CD4-positive, CD25-positive, alpha-beta regulatory T cell (primary cell): ENCODE measurements around the gene DTYMK. TPM values are rescaled to one million over a fixed set of nuclear protein-coding genes. Genes with fewer than 3 reads are reported as not detected.

Experiments used
- ATAC-seq, 2 donors: fragments of 150-1000 bp; cut with Tn5 transposase; one replicate each; pipeline ENCODE4 v1.10.0; 2021; ENCODE audit warnings: low read depth in 2 of 2, moderate number of reproducible peaks in 2 of 2, moderate library complexity in 1 of 2
- DNase-seq, 3 donors: peaks; one replicate each; pipeline versions ENCODE4 v3.0.0 to v3.0.0-alpha.2; 2012 to 2022; ENCODE audit warnings: mixed read lengths in 1 of 3
- H3K27ac ChIP-seq: one replicate; pipeline ENCODE4 v1.7.0; 2013; ENCODE audit warnings: mild to moderate bottlenecking, low read length; ENCODE audit not compliant: insufficient read depth, poor library complexity, severe bottlenecking
- H3K27me3 ChIP-seq: one replicate; pipeline ENCODE4 v1.7.0; 2013; ENCODE audit warnings: low read length; ENCODE audit not compliant: control insufficient read depth, insufficient read depth
- H3K36me3 ChIP-seq: one replicate; pipeline ENCODE4 v1.7.0; 2013; ENCODE audit warnings: mild to moderate bottlenecking, low read length, moderate library complexity; ENCODE audit not compliant: control insufficient read depth, insufficient read depth
- H3K4me1 ChIP-seq: 2 replicates; pipeline ENCODE4 v1.7.0; 2013; ENCODE audit warnings: mild to moderate bottlenecking, low read length; ENCODE audit not compliant: insufficient read depth, control insufficient read depth, poor library complexity, severe bottlenecking
- H3K4me3 ChIP-seq: one replicate; pipeline ENCODE4 v1.7.0; 2013; ENCODE audit warnings: low read depth, mild to moderate bottlenecking, low read length, moderate library complexity
- H3K9me3 ChIP-seq, 2 experiments: 1 replicate in 1 of 2; 2 replicates in 1 of 2; pipeline ENCODE4 v1.7.0; 2013; ENCODE audit warnings: low read length in 2 of 2, mild to moderate bottlenecking in 1 of 2, moderate library complexity in 1 of 2; ENCODE audit not compliant: control insufficient read depth in 2 of 2
- H3K27ac Mint-ChIP-seq, 3 donors: one replicate each; pipeline ENCODE4 v1.8.0; 2020 to 2022; ENCODE audit warnings: mild to moderate bottlenecking in 3 of 3, mixed read lengths in 3 of 3, moderate library complexity in 2 of 3
- H3K27me3 Mint-ChIP-seq: one replicate; pipeline ENCODE4 v1.8.0; 2022; ENCODE audit warnings: mild to moderate bottlenecking, mixed read lengths
- H3K36me3 Mint-ChIP-seq: one replicate; pipeline ENCODE4 v1.8.0; 2020; ENCODE audit warnings: mixed read lengths
- H3K4me1 Mint-ChIP-seq, 4 donors: one replicate each; pipeline ENCODE4 v1.8.0; 2020 to 2022; ENCODE audit warnings: mixed read lengths in 4 of 4, mild to moderate bottlenecking in 1 of 4
- H3K4me3 Mint-ChIP-seq, 4 donors: one replicate each; pipeline ENCODE4 v1.8.0; 2020 to 2022; ENCODE audit warnings: mild to moderate bottlenecking in 4 of 4, mixed read lengths in 4 of 4, moderate library complexity in 3 of 4
- H3K9me3 Mint-ChIP-seq, 7 donors: one replicate each; pipeline ENCODE4 v1.8.0; 2020 to 2022; ENCODE audit warnings: mixed read lengths in 7 of 7, mild to moderate bottlenecking in 3 of 7, moderate library complexity in 2 of 7
- polyA plus RNA-seq, 4 donors: library from polyadenylated mRNA; unstranded; fragments of 300-500 nt; fragmentation: Illumina TruSeq; gene quantifications; one replicate each; pipeline ENCODE4 v1.2.3, GENCODE V29; 2021
- total RNA-seq: library from RNA; stranded (reverse); gene quantifications from one replicate; pipeline ENCODE4 v1.2.3, GENCODE V29; 2022

Gene DTYMK
- total and polyA plus RNA-seq, 5 donors from 2014 or later, result 13.1 to 45.6 (median 38.3) TPM

DNA sequence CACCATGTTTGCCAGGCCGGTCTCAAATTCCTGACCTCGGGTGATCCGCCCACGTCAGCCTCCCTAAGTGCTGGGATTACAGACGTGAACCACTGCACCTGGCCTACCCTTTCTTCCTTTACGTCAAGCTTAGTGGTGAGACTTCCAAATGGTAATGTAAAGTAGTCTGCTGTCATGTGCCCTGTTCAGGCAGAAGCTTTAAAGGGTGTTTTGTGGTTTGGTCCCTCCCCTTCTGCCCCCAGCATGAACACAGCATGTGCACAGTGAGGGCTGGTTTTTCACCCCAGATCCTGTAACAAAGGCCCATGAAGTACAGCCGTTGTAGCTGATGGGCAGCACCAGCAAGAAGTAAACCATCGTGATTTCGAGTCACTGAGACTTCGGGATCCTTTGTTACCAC lies 2.7 kb upstream of the DTYMK start:
- DNase-seq, result no peak
- Histone ChIP-seq H3K36me3 (peaks cover 12% of the 10 kb centered on the region), H3K9me3 (no peaks in the 10 kb centered on the region), H3K4me1 (peaks cover 25% of the 10 kb centered on the region), H3K27ac (no peak overlapping the region), H3K4me3 (no peak overlapping the region), H3K27me3 (no peaks in the 10 kb centered on the region)
- H3K4me3 Mint-ChIP-seq, result peak overlapping the region; percentile 39 to 97 (median 68)
- no peak for ATAC-seq
- no peaks in the 10 kb centered on the region for H3K27me3 Mint-ChIP-seq
- H3K36me3 Mint-ChIP-seq, result peaks cover 10% of the 10 kb centered on the region
- H3K27ac Mint-ChIP-seq, result no peak overlapping the region
- no peaks in the 10 kb centered on the region for H3K9me3 Mint-ChIP-seq
- peaks cover 11 to 31% (median 14%) of the 10 kb centered on the region in 4 donors for H3K4me1 Mint-ChIP-seq

DNA sequence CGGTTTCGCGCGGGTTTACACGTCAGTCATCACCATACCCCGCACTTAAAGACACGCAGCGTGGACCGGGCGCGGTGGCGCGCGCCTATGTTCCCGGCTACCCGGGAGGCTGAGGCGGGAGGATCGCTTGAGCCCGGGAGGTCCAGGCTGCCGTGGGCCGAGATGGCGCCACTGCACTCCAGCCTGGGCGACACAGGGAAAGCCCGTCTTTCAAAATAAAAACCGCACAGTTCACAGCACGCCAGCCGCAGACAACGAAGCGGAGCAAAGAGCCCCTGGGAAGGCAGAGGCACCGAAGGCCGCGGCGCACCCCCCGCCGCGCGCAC lies 328 bp downstream of the DTYMK start:
- Histone ChIP-seq H3K4me1 (peaks cover 25% of the 10 kb centered on the region), H3K27me3 (no peaks in the 10 kb centered on the region), H3K36me3 (peaks cover 15% of the 10 kb centered on the region), H3K27ac (peak overlapping the region; percentile 86), H3K9me3 (no peaks in the 10 kb centered on the region), H3K4me3 (peak overlapping the region; percentile 71)
- peak overlapping the region; percentile 84 to 90 (median 86) for H3K4me3 Mint-ChIP-seq
- H3K4me1 Mint-ChIP-seq, result peaks cover 13 to 33% (median 16%) of the 10 kb centered on the region in 4 donors
- peaks cover 17% of the 10 kb centered on the region for H3K36me3 Mint-ChIP-seq
- peak overlapping the region; percentile 1 to 74 (median 28) for H3K27ac Mint-ChIP-seq
- H3K27me3 Mint-ChIP-seq, result no peaks in the 10 kb centered on the region
- peak in 1 of 3 donors; percentile 40 for DNase-seq
- H3K9me3 Mint-ChIP-seq, result no peaks in the 10 kb centered on the region
- no peak for ATAC-seq

DNA sequence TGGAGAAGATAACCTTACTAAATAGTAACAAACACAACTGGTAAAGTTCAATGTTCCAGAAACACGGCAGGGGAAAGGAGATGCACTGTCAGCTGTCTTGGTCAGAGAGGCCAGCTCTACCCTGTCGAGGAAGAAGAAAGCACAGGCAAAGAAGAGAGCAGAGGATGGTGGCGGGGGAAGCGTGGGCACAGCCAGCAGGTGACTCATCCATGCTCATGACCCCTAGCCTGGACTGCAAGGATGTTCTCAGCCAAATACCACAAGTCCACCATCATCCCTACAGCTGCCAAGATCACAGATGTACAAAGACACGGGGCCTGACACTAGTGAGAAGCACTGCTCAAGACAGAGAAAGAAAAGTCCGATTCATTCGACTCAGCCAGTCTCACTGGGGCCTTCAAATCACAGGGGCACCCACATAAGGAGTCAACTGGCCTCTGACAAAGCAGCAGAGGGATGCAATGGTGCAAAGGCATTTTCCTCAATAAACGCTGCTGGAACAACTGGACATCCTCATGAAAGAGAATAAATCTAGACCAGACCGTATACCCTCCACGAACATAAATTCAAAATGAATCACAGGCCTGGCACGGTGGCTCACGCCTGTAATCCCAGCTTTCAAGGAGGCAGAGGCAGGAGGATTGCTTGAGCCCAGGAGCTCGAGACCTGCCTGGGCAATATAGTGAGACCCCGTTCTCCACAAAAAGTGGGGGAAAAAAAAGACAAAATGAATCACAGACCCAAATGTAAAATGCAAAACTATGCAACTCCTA lies 5.6 kb downstream of the DTYMK start:
- Mint-ChIP-seq H3K36me3 (peaks cover 21% of the 10 kb centered on the region), H3K27ac (peak overlapping the region in 1 of 3 donors; percentile 67), H3K4me1 (peaks cover 5 to 13% (median 6%) of the 10 kb centered on the region in 4 donors), H3K4me3 (peak overlapping the region in 1 of 4 donors; percentile 17), H3K27me3 (no peaks in the 10 kb centered on the region), H3K9me3 (no peaks in the 10 kb centered on the region)
- no peaks in the 10 kb centered on the region for H3K27me3 ChIP-seq
- H3K9me3 ChIP-seq, result no peaks in the 10 kb centered on the region
- H3K36me3 ChIP-seq, result peaks cover 40% of the 10 kb centered on the region
- H3K4me3 ChIP-seq, result no peak overlapping the region
- peaks cover 8% of the 10 kb centered on the region for H3K4me1 ChIP-seq
- DNase-seq, result no peak
- no peak overlapping the region for H3K27ac ChIP-seq
- ATAC-seq, result no peak

DNA sequence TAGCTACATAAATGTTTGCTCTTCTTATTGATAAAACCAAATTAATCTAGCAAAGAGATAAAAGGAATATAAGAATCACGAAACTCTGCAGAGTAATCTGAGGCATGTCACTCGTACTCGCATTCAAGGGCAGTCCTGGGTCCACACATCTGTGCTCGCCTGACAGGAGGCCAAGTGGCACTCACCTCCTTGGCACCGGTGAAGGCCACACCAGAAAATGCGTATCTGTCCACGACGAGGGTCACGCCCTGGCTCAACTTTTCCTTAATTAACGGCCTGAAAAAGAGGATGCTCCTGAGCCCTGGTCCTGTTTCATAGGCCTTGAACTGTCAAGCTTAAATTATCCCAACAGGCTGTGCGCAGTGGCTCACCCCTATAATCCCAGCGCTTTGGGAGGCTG lies 6.6 kb downstream of the DTYMK start:
- Mint-ChIP-seq H3K4me3 (no peak overlapping the region), H3K9me3 (no peaks in the 10 kb centered on the region), H3K27ac (no peak overlapping the region), H3K27me3 (no peaks in the 10 kb centered on the region), H3K36me3 (peaks cover 21% of the 10 kb centered on the region), H3K4me1 (peaks cover 0 to 7% (median 5%) of the 10 kb centered on the region in 4 donors)
- no peak overlapping the region for H3K27ac ChIP-seq
- no peak for ATAC-seq
- H3K27me3 ChIP-seq, result no peaks in the 10 kb centered on the region
- H3K4me1 ChIP-seq, result no peaks in the 10 kb centered on the region
- no peaks in the 10 kb centered on the region for H3K9me3 ChIP-seq
- no peak overlapping the region for H3K4me3 ChIP-seq
- H3K36me3 ChIP-seq, result peaks cover 40% of the 10 kb centered on the region
- no peak for DNase-seq

DNA sequence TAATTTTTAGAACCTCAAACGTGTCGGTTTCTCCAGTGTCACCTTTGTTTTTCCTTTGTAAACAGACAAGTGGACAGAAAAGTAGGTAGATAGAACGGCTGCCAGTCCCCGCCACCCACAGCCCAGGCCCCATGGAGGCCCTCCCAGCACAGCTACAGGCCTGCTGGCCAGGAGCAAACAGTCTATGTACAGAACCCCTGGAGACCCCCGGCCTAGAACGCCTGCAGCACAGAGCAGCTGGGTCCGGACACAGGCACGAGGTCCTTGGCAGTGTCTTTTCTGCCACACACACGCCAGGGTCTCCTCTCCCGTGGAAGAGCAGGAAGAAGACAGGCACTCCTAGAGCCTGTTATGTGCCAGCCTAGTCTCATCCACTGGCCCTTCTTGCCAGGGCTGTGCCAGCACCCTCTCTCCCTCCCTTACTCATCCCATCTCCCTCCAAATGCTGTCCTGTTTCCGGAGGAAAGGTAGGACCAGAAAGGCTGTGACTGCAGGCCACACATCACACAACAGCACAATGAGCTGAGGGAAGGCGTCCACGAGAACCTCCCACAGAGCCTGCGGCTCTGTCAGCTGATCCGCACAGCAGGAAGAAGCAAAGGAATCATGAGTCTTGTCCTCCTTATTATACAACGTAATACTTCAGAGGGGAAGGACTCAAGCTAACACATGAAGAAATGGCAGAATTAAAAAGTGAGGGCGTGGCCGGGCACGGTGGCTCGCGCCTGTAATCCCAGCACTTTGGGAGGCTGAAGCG lies 7.7 kb downstream of the DTYMK start:
- Mint-ChIP-seq H3K27me3 (no peaks in the 10 kb centered on the region), H3K4me1 (peaks cover 0 to 3% (median 0%) of the 10 kb centered on the region in 4 donors), H3K9me3 (no peaks in the 10 kb centered on the region), H3K4me3 (no peak overlapping the region), H3K36me3 (peaks cover 14% of the 10 kb centered on the region), H3K27ac (no peak overlapping the region)
- H3K4me3 ChIP-seq, result no peak overlapping the region
- no peaks in the 10 kb centered on the region for H3K9me3 ChIP-seq
- H3K27me3 ChIP-seq, result no peaks in the 10 kb centered on the region
- ATAC-seq, result no peak
- DNase-seq, result no peak
- peaks cover 38% of the 10 kb centered on the region for H3K36me3 ChIP-seq
- H3K27ac ChIP-seq, result no peak overlapping the region
- H3K4me1 ChIP-seq, result no peaks in the 10 kb centered on the region

DNA sequence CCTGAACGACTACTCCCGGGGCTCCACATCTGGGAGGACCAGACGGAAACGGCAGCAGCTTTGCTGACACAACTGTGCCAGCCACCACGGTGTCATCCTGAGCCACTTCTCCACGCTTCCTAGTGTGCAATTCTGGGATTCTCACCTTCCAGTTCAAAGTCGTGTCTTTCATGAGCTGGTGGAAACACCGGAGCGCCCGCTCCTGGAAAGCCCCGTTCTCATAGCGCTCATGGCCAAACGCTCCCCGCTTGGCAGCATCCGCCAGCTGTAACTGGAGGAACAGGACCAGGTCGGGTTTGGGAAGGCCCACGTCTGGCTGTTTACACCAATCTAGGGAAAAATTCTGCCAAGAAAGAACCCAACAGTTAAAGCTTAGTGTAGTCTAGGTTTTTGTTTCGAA lies 8.3 kb downstream of the DTYMK start:
- Histone ChIP-seq H3K36me3 (peaks cover 38% of the 10 kb centered on the region), H3K27ac (no peak overlapping the region), H3K4me3 (no peak overlapping the region), H3K4me1 (no peaks in the 10 kb centered on the region), H3K9me3 (no peaks in the 10 kb centered on the region), H3K27me3 (no peaks in the 10 kb centered on the region)
- H3K27me3 Mint-ChIP-seq, result no peaks in the 10 kb centered on the region
- peaks cover 14% of the 10 kb centered on the region for H3K36me3 Mint-ChIP-seq
- H3K27ac Mint-ChIP-seq, result no peak overlapping the region
- DNase-seq, result no peak
- peaks cover 0 to 5% (median 0%) of the 10 kb centered on the region in 4 donors for H3K4me1 Mint-ChIP-seq
- ATAC-seq, result no peak
- no peak overlapping the region for H3K4me3 Mint-ChIP-seq
- no peaks in the 10 kb centered on the region for H3K9me3 Mint-ChIP-seq

DNA sequence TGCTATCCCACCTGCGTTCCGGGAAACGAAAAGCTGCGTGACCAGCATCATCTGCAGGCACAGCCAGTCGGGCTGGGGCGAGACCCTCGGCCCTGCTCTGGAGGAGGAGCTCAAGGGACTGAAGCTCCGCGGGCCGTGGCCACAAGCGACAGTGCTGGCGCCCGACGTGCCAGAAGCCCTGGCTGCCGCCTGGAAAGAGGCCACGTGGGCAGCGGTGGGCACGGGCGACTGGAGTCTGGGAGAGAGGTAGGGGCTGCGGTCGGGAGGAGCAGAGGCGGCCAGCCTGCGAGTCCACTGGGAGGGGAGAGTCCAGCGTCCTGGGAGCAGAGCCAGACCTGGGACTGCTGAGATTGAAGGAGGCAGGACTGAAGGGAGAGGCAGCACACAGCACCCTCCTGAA lies 9.2 kb downstream of the DTYMK start:
- H3K27me3 ChIP-seq, result no peaks in the 10 kb centered on the region
- no peaks in the 10 kb centered on the region for H3K9me3 ChIP-seq
- DNase-seq (no peak), ATAC-seq (no peak)
- no peak overlapping the region for H3K27ac ChIP-seq
- Mint-ChIP-seq H3K27ac (no peak overlapping the region), H3K9me3 (no peaks in the 10 kb centered on the region), H3K36me3 (peaks cover 14% of the 10 kb centered on the region), H3K4me1 (peaks cover 0 to 5% (median 0%) of the 10 kb centered on the region in 4 donors), H3K27me3 (no peaks in the 10 kb centered on the region), H3K4me3 (no peak overlapping the region)
- no peak overlapping the region for H3K4me3 ChIP-seq
- H3K36me3 ChIP-seq, result peaks cover 40% of the 10 kb centered on the region
- H3K4me1 ChIP-seq, result no peaks in the 10 kb centered on the region
